GM18519 (cell line): ENCODE measurements around the gene CLCN1.

Source experiments
- ATAC-seq: cut with Tn5 transposase; IDR thresholded peaks from one replicate; pipeline ENCODE4 v1.9.1; 2021; ENCODE audit warnings: mild to moderate bottlenecking, moderate library complexity; ENCODE audit not compliant: unreplicated experiment, low FRiP score

CLCN1 gene

DNA sequence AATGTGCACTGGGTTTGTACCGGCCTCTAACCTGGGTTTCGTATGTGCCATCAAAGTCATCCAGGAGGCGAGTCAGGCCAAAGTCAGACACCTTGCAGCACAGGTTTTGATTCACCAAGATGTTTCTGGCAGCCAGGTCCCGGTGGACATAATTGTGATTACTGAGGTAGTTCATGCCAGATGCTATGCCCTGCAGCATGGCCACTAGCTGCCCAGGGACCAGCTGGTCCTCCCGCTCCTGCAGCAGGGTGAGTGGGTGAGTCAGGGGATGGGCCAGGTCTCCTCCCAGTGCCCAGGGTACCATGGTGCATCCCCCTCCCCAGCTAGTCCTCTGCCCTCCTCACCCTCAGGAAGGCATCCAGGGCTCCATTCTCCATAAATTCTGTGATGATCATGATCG, 78.9 kb downstream of the CLCN1 start:
- ATAC-seq = no peak

- ATAC-seq = no peak
Observed at GRCh38 chr7:143395187-143396149, 79.6 kb downstream of the CLCN1 start.

DNA sequence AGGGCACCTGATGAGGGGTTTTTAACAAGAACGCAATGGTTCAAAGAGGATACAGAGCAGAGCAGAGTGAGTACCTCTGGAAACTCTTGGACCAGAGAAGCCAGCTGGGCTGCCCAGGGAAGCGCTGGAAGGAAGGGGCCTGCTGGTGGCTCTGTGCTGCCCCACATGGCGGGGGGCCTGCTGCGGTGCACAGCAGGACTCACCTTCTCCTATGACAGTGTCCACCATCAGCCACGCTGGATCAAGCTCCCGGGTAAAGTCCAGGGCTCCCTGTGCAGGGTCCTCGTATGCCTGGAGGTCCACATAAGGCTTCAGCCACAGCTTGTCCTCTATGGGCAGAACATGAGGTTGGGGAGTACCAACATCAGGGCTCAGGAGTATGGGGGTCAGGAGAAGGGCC, 80.3 kb downstream of the CLCN1 start:
- no peak for ATAC-seq

DNA sequence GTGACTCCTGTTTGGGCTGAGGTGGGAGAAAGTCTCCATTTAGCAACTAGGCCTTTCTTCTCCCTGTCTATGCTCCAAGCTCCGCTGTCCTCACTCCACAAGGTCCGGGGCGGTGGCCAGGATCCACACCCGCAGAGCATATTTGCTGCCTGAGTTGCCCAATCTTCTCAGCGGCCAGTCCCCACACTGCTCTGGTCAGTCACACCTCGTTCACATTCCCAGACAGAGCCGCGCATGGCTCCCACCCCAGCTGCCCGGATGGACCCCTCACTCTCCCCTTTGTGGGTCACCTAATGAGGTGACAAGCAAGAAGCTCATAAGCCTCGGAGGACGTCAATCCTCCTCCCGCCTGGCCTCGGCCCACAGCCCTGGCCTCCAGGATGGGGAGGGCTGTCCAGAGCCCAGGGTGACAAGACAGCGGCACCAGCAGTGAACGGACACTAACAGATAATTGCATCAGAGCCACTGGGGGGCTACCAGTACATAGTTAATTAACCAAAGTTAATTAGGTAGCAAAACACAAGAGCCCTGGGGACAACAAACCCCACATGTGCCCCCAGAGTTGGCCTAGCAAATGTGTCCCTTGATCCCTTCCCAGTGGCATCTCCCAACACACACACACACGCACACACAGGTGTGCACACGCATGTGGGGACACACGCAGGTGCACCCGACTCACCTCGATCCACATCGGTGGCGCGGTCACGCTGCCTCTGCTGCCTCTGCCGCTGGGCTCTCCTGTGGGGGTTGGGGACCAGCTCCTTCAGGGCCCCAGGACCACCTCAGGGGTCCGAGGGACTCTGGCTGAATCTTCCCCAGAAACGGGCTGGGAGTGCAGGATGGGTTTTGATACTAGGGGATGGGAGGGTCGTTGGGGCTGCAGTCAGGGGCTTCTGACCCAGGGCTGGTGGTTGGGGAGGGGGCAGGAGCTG, 81.0 kb downstream of the CLCN1 start:
- ATAC-seq = no peak

GRCh38 chr7:143397710-143398530, 82.0 kb downstream of the CLCN1 start:
- ATAC-seq = no peak

GRCh38 chr7:143398616-143399015, 82.7 kb downstream of the CLCN1 start:
- no peak for ATAC-seq

GRCh38 chr7:143399151-143399550, 83.2 kb downstream of the CLCN1 start:
- ATAC-seq = no peak

DNA sequence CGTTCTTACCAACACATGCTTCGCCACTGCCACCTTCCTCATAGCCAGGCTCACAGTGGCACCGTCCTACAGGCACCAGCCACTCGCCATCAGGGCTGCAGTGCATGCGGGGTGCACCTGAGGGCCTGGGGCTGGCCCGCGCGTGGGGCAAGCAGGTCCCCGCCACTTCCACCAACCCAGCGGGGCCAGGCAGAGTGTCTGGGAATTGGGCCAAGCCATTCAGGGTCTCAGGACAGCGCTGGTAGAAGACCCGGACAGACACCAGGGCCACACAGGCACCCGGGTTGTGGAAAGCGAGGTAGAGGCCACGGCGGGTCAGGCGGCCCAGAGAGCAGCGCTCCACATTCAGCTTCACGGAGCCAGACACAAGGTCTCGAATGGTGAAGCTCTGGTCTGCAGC, 83.7 kb downstream of the CLCN1 start:
- no peak for ATAC-seq

DNA sequence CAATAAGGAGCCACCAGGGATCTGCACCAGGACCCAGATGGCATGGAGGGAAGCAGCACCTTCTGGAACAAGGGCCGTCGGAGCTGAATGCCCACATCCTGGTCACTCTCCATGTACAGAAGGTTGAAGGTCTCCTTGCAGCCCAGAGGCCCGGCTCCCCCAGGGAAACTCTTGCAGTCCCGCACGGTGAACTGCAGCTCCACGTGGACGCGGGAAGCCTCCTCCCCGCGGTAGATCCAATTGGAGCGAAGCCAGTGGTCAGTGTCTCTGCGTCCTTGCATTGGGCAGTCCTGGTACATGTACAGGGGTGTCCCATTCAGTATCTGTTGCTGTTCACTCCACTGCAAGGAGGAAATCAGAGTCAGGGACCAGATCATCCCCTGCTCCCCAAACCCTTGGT, 85.4 kb downstream of the CLCN1 start:
- no peak for ATAC-seq
